Gastrocnemius medialis (tissue), 4 donors: ENCODE data around the gene GSTCD.
"Not testable (repeated sequence)": the region's sequence is repeated elsewhere in the genome, so short reads cannot be mapped to it uniquely, and the experiment has no call there.

Source experiments
- CTCF ChIP-seq, 5 experiments: fragments of 450-650 bp in 3 of 5; fragments of 200-600 bp in 2 of 5; sonication (generic) in 2 of 5; IDR thresholded peaks in 4 of 5; conservative IDR thresholded peaks in 1 of 5; 1 replicate in 4 of 5; 2 replicates in 1 of 5; pipeline ENCODE4 v1.5.1; 2016 to 2019; ENCODE audit warnings: antibody characterized with exemption in 5 of 5, mild to moderate bottlenecking in 3 of 5, moderate library complexity in 3 of 5
- POLR2A ChIP-seq, 2 donors: fragments of 450-650 bp; IDR thresholded peaks; one replicate each; pipeline ENCODE4 v1.6.1; 2017; ENCODE audit warnings: antibody characterized with exemption in 2 of 2, mild to moderate bottlenecking in 2 of 2, moderate library complexity in 2 of 2

- TF ChIP-seq CTCF (IDR thresholded peaks at IDR 0.05 in 4 of 5, conservative IDR thresholded peaks at IDR 0.05 in 1 of 5); POLR2A (IDR thresholded peaks at IDR 0.05): not testable (repeated sequence)
Measured at GRCh38 chr4:105775760-105776415, 67.3 kb downstream of the GSTCD start.
